GDM1 (cell line): ENCODE measurements around the gene MT1B.

Experiments
- DNase-seq: peaks from one replicate; lab custom pipeline; 2025; lab: John Stamatoyannopoulos, UW

The MT1B gene

GRCh38 chr16:56684926-56685590 is 33.4 kb downstream of the MT1B start:
- no peak for DNase-seq

DNA sequence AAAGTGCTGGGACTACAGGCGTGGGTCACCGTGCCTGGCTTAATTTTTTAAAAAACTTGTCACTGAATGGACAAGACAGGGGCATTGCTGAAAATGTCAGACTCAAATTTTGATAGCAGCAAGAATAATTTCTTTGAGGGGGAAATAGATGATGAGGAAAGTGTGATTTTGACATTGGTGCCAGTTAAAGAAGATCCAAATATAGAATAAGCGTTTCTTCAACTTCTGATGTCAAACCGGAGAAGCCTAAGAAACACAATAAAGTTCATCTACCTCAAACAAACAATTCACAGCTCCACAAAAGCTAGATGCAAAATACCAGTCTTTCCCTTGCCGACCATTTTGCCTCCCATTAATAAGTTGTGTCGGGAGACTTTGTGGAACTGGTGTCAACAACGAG is 35.1 kb downstream of the MT1B start:
- DNase-seq: no peak

GRCh38 chr16:56688762-56689161 is 37.1 kb downstream of the MT1B start:
- no peak for DNase-seq

GRCh38 chr16:56689171-56689570 is 37.5 kb downstream of the MT1B start:
- no peak for DNase-seq

DNA sequence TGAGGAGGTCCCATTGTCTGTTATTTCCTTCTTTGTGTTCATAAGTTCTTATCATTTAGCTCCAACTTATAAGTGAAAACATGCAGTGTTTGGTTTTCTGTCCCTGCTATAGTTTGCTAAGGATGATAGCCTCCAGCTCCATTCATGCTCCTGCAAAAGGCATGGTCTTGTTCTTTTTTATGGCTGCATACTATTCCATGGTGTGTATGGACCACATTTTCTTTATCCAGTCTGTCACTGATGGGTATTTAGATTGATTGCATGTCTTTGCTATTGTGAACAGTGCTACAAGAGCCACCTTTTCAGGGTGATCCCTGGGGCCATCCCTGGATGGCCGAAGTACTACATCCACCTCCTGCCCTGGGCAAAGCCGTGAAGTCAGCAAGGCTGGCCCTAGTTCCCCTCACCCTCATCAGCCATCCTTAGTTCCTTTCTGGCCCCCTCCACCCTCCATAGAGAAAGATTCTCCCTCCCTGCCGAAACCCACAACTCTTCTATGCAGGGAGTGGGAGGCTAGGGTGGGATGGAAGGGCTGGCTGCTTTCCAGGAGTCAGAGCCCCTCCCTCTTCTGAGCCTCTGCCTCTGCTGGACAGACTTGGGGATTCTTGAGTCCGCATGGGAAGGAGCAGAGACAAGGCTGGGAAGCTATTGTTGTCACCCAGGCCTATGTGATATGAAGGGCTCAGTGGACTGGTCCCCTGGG is 38.9 kb downstream of the MT1B start:
- DNase-seq: no peak

DNA sequence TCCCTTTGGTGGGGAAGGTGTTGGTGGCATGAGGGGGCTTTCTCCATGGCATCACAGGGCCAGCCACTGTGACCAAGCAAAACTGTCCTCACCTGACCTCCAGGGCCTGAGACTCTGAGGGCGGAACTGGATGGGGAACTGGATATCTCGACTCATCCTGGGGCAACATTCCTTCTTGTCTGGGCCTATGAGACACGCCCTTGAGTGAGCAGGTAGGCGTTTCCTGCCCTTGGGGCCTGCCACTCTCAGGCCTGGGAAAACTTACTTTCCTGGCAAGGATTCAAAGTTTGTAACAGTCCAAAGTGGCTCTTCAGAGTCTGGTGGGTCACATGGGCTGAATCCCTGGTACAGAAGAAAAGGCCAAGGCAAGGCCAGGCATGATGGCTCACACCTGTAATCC is 40.2 kb downstream of the MT1B start:
- no peak for DNase-seq

GRCh38 chr16:56695246-56695645 is 43.6 kb downstream of the MT1B start:
- no peak for DNase-seq

- no peak for DNase-seq
Observed at GRCh38 chr16:56697456-56698155, 45.9 kb downstream of the MT1B start.

DNA sequence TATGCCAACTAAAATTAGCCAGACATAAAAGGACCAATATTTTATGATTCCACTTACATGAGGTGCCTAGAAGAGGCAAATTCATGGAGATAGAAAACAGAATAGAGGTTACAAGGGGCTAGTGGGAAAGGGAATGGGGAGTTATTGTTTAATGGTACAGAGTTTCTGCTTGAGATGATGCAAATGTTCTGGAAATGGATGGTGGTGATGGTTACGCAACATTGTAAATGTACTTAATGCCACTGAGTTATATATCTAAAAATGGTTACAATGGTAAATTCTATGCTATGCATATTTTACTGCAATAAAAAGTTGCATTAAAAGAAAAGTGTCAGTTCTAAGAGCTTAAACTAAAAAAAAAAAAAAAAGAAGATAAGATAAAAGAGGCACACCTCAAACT is 48.5 kb downstream of the MT1B start:
- no peak for DNase-seq

- DNase-seq: no peak
Observed at GRCh38 chr16:56700631-56701030, 48.9 kb downstream of the MT1B start.

DNA sequence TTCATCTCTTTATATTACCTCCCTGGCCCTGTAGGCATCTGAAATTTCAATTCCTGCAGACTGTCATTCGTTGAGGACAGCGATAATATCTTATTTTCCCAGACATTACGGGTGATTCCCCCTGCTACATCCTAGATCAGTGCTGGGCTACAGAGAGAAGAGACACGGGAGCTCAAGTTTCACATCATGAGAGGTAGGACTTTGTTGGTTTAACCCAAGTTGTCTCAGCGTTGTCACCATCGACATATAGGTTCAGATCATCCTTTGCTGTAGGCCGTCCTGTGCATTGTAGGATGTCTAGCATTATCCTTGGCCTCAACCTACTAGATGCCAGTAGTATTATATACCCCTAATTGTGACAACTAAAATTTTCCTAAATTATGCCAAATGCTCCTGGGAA is 49.8 kb downstream of the MT1B start:
- no peak for DNase-seq
